ENCODE data around the gene MLH1.

Gene MLH1

DNA sequence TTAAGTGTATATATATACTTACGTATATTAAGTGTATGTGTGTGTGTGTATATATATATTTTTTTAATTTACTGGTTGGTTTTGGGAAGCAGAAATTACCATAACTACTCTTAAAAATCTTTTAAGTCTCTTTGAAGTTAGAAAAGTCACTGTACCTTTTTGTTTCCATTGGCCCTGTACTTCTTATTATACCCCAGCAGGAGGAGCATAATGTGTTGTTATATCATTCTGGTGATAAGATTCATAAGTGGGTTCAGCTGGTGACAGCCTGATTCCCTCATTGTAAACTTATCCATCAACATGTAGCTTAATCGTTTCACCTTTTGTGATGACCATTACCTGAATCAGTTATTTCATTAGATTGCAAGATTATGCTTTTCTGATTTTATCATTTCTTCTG lies 30.8 kb downstream of the MLH1 start:
- peak; percentile 26 for DNase-seq (ENCODE audit: low spot score)
- TF ChIP-seq, protein P1, sequence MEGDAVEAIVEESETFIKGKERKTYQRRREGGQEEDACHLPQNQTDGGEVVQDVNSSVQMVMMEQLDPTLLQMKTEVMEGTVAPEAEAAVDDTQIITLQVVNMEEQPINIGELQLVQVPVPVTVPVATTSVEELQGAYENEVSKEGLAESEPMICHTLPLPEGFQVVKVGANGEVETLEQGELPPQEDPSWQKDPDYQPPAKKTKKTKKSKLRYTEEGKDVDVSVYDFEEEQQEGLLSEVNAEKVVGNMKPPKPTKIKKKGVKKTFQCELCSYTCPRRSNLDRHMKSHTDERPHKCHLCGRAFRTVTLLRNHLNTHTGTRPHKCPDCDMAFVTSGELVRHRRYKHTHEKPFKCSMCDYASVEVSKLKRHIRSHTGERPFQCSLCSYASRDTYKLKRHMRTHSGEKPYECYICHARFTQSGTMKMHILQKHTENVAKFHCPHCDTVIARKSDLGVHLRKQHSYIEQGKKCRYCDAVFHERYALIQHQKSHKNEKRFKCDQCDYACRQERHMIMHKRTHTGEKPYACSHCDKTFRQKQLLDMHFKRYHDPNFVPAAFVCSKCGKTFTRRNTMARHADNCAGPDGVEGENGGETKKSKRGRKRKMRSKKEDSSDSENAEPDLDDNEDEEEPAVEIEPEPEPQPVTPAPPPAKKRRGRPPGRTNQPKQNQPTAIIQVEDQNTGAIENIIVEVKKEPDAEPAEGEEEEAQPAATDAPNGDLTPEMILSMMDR (IDR thresholded peaks at IDR 0.05; ENCODE audit: borderline replicate concordance, control extremely low read depth, extremely low read depth, insufficient read depth, missing control alignments): peak; percentile 12
- in situ Hi-C loops (cut with MboI; ENCODE audit: low sequenced_read_pairs, unreplicated experiment): no loop called here

DNA sequence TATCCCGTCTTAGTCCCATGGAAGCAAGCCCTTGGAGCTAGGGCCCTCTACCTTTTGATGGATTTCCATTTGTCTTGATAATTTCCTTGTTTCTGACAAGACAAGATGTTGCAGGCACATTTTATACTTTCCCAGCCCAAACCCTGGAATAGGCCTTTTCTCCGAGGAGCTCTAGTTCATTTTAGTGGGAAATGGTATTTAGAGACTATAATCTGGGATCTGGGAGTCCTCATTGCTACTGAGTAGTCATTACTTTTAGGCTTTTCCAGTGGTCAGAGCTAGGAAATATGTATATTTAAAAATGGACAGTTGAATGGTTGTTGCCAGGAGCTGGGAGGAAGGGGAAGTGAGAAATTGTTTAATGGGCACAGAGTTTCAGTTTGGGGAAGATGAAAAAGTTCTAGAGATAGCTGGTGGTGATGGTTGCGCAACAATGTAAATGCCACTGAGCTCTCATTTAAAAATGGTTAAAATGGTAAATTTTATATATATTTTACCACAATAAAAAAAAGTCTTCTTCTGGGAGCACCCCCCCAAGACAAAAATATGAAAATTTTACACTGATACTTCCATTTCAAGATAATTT lies 31.6 kb downstream of the MLH1 start:
- TF ChIP-seq, protein P1 (IDR thresholded peaks at IDR 0.05; ENCODE audit: borderline replicate concordance, control extremely low read depth, extremely low read depth, insufficient read depth, missing control alignments): no peak
- DNase-seq (ENCODE audit: low spot score): no peak
- in situ Hi-C loops (cut with MboI; ENCODE audit: low sequenced_read_pairs, unreplicated experiment): no loop called here

DNA sequence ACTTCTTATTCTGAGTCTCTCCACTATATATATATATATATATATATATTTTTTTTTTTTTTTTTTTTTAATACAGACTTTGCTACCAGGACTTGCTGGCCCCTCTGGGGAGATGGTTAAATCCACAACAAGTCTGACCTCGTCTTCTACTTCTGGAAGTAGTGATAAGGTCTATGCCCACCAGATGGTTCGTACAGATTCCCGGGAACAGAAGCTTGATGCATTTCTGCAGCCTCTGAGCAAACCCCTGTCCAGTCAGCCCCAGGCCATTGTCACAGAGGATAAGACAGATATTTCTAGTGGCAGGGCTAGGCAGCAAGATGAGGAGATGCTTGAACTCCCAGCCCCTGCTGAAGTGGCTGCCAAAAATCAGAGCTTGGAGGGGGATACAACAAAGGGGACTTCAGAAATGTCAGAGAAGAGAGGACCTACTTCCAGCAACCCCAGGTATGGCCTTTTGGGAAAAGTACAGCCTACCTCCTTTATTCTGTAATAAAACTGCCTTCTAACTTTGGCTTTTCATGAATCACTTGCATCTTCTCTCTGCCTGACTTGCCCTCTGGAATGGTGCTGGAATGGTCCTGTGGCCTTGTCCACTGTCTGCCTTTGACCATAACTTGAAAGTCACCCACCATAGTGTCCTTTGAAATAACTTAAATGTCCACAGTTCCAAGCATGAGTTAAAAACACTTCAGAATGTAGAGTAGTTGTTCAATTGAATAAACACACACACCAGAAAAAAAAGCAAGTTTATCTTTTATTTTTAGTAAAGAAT lies 32.4 kb downstream of the MLH1 start:
- DNase-seq (ENCODE audit: low spot score): no peak
- in situ Hi-C loops (cut with MboI; ENCODE audit: low sequenced_read_pairs, unreplicated experiment): no loop called here
- TF ChIP-seq, protein P1 (IDR thresholded peaks at IDR 0.05; ENCODE audit: borderline replicate concordance, control extremely low read depth, extremely low read depth, insufficient read depth, missing control alignments): no peak

DNA sequence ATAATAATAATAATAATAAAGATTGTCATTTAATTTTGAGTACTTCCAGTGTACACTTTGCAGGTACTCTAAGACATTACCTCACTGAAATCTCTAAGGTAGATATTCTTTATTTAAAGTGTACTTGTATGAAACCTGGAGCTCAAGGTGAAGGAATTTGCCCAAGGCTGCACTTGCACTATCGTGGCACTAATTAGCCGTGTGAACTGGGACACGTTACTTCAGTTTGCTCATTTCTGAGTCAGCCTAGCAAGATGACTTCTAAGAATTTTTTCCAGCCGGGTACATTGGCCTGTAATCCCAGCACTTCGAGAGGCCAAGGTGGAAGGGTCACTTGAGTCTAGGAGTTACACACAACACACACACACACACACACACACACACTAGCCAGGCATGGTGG lies 33.5 kb downstream of the MLH1 start:
- TF ChIP-seq, protein P1 (IDR thresholded peaks at IDR 0.05; ENCODE audit: borderline replicate concordance, control extremely low read depth, extremely low read depth, insufficient read depth, missing control alignments): no peak
- no peak for DNase-seq (ENCODE audit: low spot score)
- in situ Hi-C loops (cut with MboI; ENCODE audit: low sequenced_read_pairs, unreplicated experiment): no loop called here

DNA sequence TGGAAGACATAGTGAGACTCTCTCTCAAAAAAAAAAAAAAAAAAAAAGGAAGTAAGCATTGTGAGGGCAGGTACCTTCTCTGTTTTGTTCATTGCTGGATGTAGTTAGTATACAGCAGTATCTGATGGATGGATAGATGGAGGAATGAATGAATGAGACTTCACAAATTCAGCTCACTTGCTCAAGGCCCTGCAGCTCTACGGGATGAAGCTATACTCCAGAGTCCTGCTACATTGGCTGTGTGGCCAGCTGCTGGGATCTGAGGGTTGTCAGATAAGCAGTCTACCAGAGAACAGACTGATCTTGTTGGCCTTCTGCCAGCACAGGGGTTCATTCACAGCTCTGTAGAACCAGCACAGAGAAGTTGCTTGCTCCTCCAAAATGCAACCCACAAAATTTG lies 35.0 kb downstream of the MLH1 start:
- no peak for DNase-seq (ENCODE audit: low spot score)
- TF ChIP-seq, protein P1 (IDR thresholded peaks at IDR 0.05; ENCODE audit: borderline replicate concordance, control extremely low read depth, extremely low read depth, insufficient read depth, missing control alignments): no peak
- in situ Hi-C loops (cut with MboI; ENCODE audit: low sequenced_read_pairs, unreplicated experiment): no loop called here

DNA sequence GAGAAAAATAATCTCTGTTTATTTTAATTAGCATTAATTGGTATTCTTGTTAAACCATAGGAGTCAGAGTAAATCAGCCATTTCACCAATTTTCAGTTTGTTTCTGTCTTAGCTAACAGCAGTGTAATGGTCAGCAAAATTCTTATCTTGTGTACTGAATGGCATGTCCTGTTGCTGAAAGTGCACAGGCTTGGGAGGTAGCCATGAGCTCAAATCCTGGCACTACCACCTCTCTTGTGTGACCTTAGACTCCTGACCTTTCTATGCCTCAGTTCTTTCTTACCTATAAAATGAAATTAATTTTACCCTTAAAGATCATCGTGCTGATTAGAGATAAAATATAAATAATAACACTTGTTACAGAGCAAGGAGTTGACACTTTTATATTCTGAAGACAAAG lies 35.8 kb downstream of the MLH1 start:
- TF ChIP-seq, protein P1 (IDR thresholded peaks at IDR 0.05; ENCODE audit: borderline replicate concordance, control extremely low read depth, extremely low read depth, insufficient read depth, missing control alignments): no peak
- in situ Hi-C loops (cut with MboI; ENCODE audit: low sequenced_read_pairs, unreplicated experiment): no loop called here
- DNase-seq (ENCODE audit: low spot score): no peak
